Neural cell (in vitro differentiated cells): ENCODE results near the gene MAML3. TPM values are rescaled to one million over a fixed set of nuclear protein-coding genes. Genes with fewer than 3 reads are reported as not detected.

Experiments used
- H2AFZ ChIP-seq: fragments of 200-600, 300-800 bp; sonication (generic), shearing (Covaris generic); 2 replicates; pipeline ENCODE4 v1.6.0; 2014; ENCODE audit warnings: low read depth, mild to moderate bottlenecking, antibody characterized with exemption, low read length, moderate library complexity
- H3F3A ChIP-seq: fragments of 200-600 bp; shearing (Covaris generic); 2 replicates; pipeline ENCODE4 v1.6.1; 2016; ENCODE audit warnings: mild to moderate bottlenecking, moderate library complexity, mixed read lengths, antibody characterized with exemption, low read length; ENCODE audit not compliant: insufficient read depth, poor library complexity, severe bottlenecking
- H3K27ac ChIP-seq: fragments of 200-600, 300-800 bp; sonication (generic), shearing (Covaris generic); 2 replicates; pipeline ENCODE4 v1.5.1; 2014; ENCODE audit warnings: mild to moderate bottlenecking, low read length, moderate library complexity
- H3K27me3 ChIP-seq: fragments of 300-800, 200-600 bp; sonication (generic), shearing (Covaris generic); 2 replicates; pipeline ENCODE4 v1.6.0; 2014; ENCODE audit warnings: mild to moderate bottlenecking, low read depth, low read length, moderate library complexity; ENCODE audit not compliant: insufficient read depth
- H3K36me3 ChIP-seq: fragments of 300-800, 200-600 bp; sonication (generic), shearing (Covaris generic); 2 replicates; pipeline ENCODE4 v1.5.1; 2014; ENCODE audit warnings: mild to moderate bottlenecking, antibody characterized with exemption, low read length, moderate library complexity; ENCODE audit not compliant: insufficient read depth
- H3K4me2 ChIP-seq: fragments of 300-800, 200-600 bp; sonication (generic), shearing (Covaris generic); 2 replicates; pipeline ENCODE4 v1.6.0; 2014; ENCODE audit warnings: mild to moderate bottlenecking, low read length
- H3K4me3 ChIP-seq: fragments of 300-800, 200-600 bp; sonication (generic), shearing (Covaris generic); 2 replicates; pipeline ENCODE4 v1.5.1; 2014; ENCODE audit warnings: mild to moderate bottlenecking, low read length, moderate library complexity
- H3K79me2 ChIP-seq: fragments of 200-600 bp; shearing (Covaris generic); replicated peaks from 2 replicates; pipeline ENCODE4 v1.6.0; 2014; ENCODE audit warnings: mild to moderate bottlenecking, low read length, moderate library complexity; ENCODE audit not compliant: insufficient read depth
- H3K9ac ChIP-seq: fragments of 300-800, 200-600 bp; sonication (generic), shearing (Covaris generic); 2 replicates; pipeline ENCODE4 v1.6.1; 2016; ENCODE audit warnings: mild to moderate bottlenecking, low read length, mixed read lengths
- H3K9me2 ChIP-seq: fragments of 200-600 bp; shearing (Covaris generic); 2 replicates; pipeline ENCODE4 v1.6.1; 2016; ENCODE audit warnings: mild to moderate bottlenecking, low read length, mixed read lengths; ENCODE audit not compliant: insufficient read depth
- H3K9me3 ChIP-seq: fragments of 200-600, 300-800 bp; sonication (generic), shearing (Covaris generic); 2 replicates; pipeline ENCODE4 v1.6.1; 2016; ENCODE audit warnings: mild to moderate bottlenecking, mixed run types, low read length, moderate library complexity, mixed read lengths
- H4K20me1 ChIP-seq: fragments of 200-600 bp; shearing (Covaris generic); 2 replicates; pipeline ENCODE4 v1.6.1; 2016; ENCODE audit warnings: mild to moderate bottlenecking, mixed run types; ENCODE audit not compliant: insufficient read depth
- EP300 ChIP-seq: fragments of 450-650 bp; conservative IDR thresholded peaks from 2 replicates; pipeline ENCODE4 v1.6.1; 2014; ENCODE audit warnings: antibody characterized with exemption, mild to moderate bottlenecking, moderate library complexity; ENCODE audit not compliant: poor library complexity, severe bottlenecking
- EZH2 ChIP-seq: fragments of 200-600, 300-800 bp; shearing (Covaris generic), sonication (generic); IDR thresholded peaks from 2 replicates; pipeline ENCODE4 v1.6.1; 2014; ENCODE audit warnings: antibody characterized with exemption, low read length, borderline replicate concordance, mild to moderate bottlenecking; ENCODE audit not compliant: insufficient read depth, poor library complexity, severe bottlenecking
- MXI1 ChIP-seq: fragments of 450-650 bp; conservative IDR thresholded peaks from 2 replicates; pipeline ENCODE4 v1.6.1; 2014; ENCODE audit warnings: antibody characterized with exemption, mild to moderate bottlenecking; ENCODE audit not compliant: poor library complexity, severe bottlenecking
- POLR2AphosphoS5 ChIP-seq: IDR thresholded peaks from 2 replicates; pipeline ENCODE4 v1.6.1; 2012
- TAF1 ChIP-seq: IDR thresholded peaks from 2 replicates; pipeline ENCODE4 v1.6.1; 2012; ENCODE audit warnings: low read depth
- polyA plus RNA-seq: library from polyadenylated mRNA; depleted of rRNA; stranded (reverse); fragments of >200 nt; gene quantifications from 2 replicates; pipeline ENCODE4 v1.2.3, GENCODE V29; 2014
- TF ChIP-seq, protein P1 (sequence below): IDR thresholded peaks from 2 replicates; pipeline ENCODE4 v1.6.1; 2012; ENCODE audit warnings: borderline replicate concordance
- TF ChIP-seq, protein P2 (sequence below): fragments of 450-650 bp; IDR thresholded peaks from 2 replicates; pipeline ENCODE4 v1.5.1; 2014; ENCODE audit warnings: antibody characterized with exemption, mild to moderate bottlenecking, moderate library complexity; ENCODE audit not compliant: poor library complexity, severe bottlenecking

MAML3 gene
- polyA plus RNA-seq, 1 donor from 2014 or later, result 10.2 TPM

DNA sequence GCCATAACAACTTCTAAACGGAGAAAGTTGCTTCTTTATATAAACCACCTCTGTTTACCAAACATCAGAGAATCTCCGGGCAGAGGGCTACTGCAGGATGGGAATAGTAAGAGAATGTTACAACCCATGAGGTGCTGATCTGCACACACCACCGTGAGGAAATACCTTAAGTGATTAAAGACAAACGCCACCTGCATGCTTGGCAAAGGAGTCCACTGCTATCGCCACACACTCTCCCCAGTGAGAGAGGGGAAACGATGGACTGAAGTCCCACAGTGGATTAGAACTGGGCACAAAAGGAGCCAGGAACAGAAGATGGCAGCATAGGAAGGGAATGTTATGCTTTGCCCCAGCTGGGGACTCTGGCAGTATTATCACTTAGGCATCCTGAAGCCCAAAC, 15.6 kb downstream of the MAML3 start:
- no peak overlapping the region for H3K27ac ChIP-seq
- no peak overlapping the region for H2AFZ ChIP-seq
- no peaks in the 10 kb centered on the region for H3K9me2 ChIP-seq
- H4K20me1 ChIP-seq, result no peaks in the 10 kb centered on the region
- no peaks in the 10 kb centered on the region for H3K36me3 ChIP-seq
- H3K4me3 ChIP-seq, result no peak overlapping the region
- peaks cover 70% of the 10 kb centered on the region for H3K79me2 ChIP-seq
- H3K27me3 ChIP-seq, result no peaks in the 10 kb centered on the region
- TF ChIP-seq, protein P1, sequence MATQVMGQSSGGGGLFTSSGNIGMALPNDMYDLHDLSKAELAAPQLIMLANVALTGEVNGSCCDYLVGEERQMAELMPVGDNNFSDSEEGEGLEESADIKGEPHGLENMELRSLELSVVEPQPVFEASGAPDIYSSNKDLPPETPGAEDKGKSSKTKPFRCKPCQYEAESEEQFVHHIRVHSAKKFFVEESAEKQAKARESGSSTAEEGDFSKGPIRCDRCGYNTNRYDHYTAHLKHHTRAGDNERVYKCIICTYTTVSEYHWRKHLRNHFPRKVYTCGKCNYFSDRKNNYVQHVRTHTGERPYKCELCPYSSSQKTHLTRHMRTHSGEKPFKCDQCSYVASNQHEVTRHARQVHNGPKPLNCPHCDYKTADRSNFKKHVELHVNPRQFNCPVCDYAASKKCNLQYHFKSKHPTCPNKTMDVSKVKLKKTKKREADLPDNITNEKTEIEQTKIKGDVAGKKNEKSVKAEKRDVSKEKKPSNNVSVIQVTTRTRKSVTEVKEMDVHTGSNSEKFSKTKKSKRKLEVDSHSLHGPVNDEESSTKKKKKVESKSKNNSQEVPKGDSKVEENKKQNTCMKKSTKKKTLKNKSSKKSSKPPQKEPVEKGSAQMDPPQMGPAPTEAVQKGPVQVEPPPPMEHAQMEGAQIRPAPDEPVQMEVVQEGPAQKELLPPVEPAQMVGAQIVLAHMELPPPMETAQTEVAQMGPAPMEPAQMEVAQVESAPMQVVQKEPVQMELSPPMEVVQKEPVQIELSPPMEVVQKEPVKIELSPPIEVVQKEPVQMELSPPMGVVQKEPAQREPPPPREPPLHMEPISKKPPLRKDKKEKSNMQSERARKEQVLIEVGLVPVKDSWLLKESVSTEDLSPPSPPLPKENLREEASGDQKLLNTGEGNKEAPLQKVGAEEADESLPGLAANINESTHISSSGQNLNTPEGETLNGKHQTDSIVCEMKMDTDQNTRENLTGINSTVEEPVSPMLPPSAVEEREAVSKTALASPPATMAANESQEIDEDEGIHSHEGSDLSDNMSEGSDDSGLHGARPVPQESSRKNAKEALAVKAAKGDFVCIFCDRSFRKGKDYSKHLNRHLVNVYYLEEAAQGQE, result no peak
- TF ChIP-seq TAF1, result no peak
- no peak for TF ChIP-seq EZH2
- TF ChIP-seq, protein P2, sequence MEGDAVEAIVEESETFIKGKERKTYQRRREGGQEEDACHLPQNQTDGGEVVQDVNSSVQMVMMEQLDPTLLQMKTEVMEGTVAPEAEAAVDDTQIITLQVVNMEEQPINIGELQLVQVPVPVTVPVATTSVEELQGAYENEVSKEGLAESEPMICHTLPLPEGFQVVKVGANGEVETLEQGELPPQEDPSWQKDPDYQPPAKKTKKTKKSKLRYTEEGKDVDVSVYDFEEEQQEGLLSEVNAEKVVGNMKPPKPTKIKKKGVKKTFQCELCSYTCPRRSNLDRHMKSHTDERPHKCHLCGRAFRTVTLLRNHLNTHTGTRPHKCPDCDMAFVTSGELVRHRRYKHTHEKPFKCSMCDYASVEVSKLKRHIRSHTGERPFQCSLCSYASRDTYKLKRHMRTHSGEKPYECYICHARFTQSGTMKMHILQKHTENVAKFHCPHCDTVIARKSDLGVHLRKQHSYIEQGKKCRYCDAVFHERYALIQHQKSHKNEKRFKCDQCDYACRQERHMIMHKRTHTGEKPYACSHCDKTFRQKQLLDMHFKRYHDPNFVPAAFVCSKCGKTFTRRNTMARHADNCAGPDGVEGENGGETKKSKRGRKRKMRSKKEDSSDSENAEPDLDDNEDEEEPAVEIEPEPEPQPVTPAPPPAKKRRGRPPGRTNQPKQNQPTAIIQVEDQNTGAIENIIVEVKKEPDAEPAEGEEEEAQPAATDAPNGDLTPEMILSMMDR, result no peak
- TF ChIP-seq MXI1, result no peak
- no peak for TF ChIP-seq EP300
- TF ChIP-seq POLR2AphosphoS5, result no peak
- H3K4me2 ChIP-seq, result no peak overlapping the region
- no peaks in the 10 kb centered on the region for H3K9me3 ChIP-seq
- H3F3A ChIP-seq, result no peaks in the 10 kb centered on the region
- H3K9ac ChIP-seq, result no peak overlapping the region

DNA sequence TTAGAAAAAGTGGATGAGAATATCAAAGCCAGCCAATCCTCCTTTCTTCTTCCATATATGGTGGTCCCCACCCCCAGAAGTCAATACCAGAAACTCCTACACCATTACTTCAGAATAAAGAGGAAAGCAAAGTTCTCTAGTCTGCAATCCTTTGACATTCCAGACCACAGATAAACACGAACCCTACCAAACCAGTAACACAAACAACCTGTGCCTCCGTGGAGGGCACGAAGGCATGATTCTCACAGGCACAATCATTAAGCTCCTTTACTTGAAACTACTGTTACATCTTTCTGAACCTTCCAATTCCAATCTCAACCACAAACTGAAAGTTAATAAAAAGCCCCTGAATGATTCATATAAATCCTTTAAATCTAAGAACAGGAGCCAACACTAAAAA, 16.3 kb downstream of the MAML3 start:
- Histone ChIP-seq H3K79me2 (peaks cover 70% of the 10 kb centered on the region), H3K9me3 (no peaks in the 10 kb centered on the region), H3K4me2 (no peak overlapping the region), H3K27me3 (no peaks in the 10 kb centered on the region), H4K20me1 (no peaks in the 10 kb centered on the region), H2AFZ (no peak overlapping the region), H3K36me3 (no peaks in the 10 kb centered on the region), H3K9me2 (no peaks in the 10 kb centered on the region), H3K27ac (no peak overlapping the region), H3K4me3 (no peak overlapping the region), H3F3A (no peaks in the 10 kb centered on the region), H3K9ac (no peak overlapping the region)
- TF ChIP-seq, protein P2, result no peak
- no peak for TF ChIP-seq EZH2
- TF ChIP-seq POLR2AphosphoS5, result no peak
